HCT116 (cell line): Measurements from ENCODE around the gene PLD3. TPM values are rescaled to one million over a fixed set of nuclear protein-coding genes. Genes with fewer than 3 reads are reported as not detected.

Experiments
- ATAC-seq: fragments of 200-7000 bp; cut with Tn5 transposase; 2 replicates; pipeline ENCODE4 v1.9.1; 2020; ENCODE audit warnings: mild to moderate bottlenecking, moderate library complexity
- BruUV-seq: library from RNA; stranded (reverse); fragments of 400-500 nt; replicated peaks from 2 replicates; lab custom pipeline; 2021; lab: Mats Ljungman, UMichigan
- CTCF ChIA-PET: fragments of 300-600 bp; sonication (Branson Sonifier 250); formaldehyde crosslinking; loops from one replicate; lab custom pipeline; 2021; ENCODE audit warnings: antibody characterized with exemption; lab: Charles Lee
- POLR2A ChIA-PET: fragments of 300-600, 350-600 bp; sonication (Branson Sonifier 250); formaldehyde crosslinking; loops from one replicate; lab custom pipeline; 2021; ENCODE audit warnings: antibody characterized with exemption; lab: Charles Lee
- RAD21 ChIA-PET, 2 experiments: fragments of 300-600 bp; sonication (Branson Sonifier 250); formaldehyde crosslinking; loops; one replicate each; lab custom pipeline; 2023; ENCODE audit warnings: low total read pairs in 2 of 2; ENCODE audit not compliant: uncharacterized antibody in 2 of 2, unreplicated experiment in 2 of 2, low non-redundant PET in 1 of 2; lab: Charles Lee
- DNase-seq: peaks from one replicate; pipeline ENCODE4 v3.0.0-alpha.2; 2010; ENCODE audit warnings: low read depth, low spot score
- H2AFZ ChIP-seq: fragments of 200-600 bp; shearing (Covaris generic), sonication (generic); 2 replicates; pipeline ENCODE4 v1.6.1; 2017; ENCODE audit warnings: low read depth, mixed run types, mixed read lengths, antibody characterized with exemption, low read length; ENCODE audit not compliant: poor library complexity, severe bottlenecking
- H3K27ac ChIP-seq: 2 replicates; pipeline ENCODE4 v1.5.1; 2012; ENCODE audit warnings: low read depth, low read length
- H3K27me3 ChIP-seq: fragments of 200-600 bp; sonication (generic); 2 replicates; pipeline ENCODE4 v1.6.1; 2016; ENCODE audit warnings: mixed run types, low read length, mixed read lengths; ENCODE audit not compliant: insufficient read depth
- H3K36me3 ChIP-seq, 2 experiments: fragments of 200-500 bp in 1 of 2; fragments of 200-600 bp in 1 of 2; sonication (Bioruptor generic) in 1 of 2; sonication (generic) in 1 of 2; 2 replicates each; pipeline versions ENCODE4 v1.5.1 to v1.6.1; 2014 to 2016; ENCODE audit warnings: low read length in 2 of 2, inconsistent platforms in 1 of 2, mixed read lengths in 1 of 2, mixed run types in 1 of 2; ENCODE audit not compliant: insufficient read depth in 2 of 2, control insufficient read depth in 1 of 2
- H3K4me1 ChIP-seq, 2 experiments: fragments of 200-600 bp in 1 of 2; sonication (generic) in 1 of 2; 2 replicates each; pipeline versions ENCODE4 v1.5.1 to v1.6.1; 2012 to 2017; ENCODE audit warnings: low read length in 2 of 2, inconsistent platforms in 1 of 2, mild to moderate bottlenecking in 1 of 2, mixed read lengths in 1 of 2, mixed run types in 1 of 2, moderate library complexity in 1 of 2; ENCODE audit not compliant: insufficient read depth in 2 of 2, control insufficient read depth in 1 of 2
- H3K4me2 ChIP-seq: fragments of 200-600 bp; sonication (generic); 2 replicates; pipeline ENCODE4 v1.6.1; 2017; ENCODE audit warnings: mixed run types, low read length, mixed read lengths
- H3K4me3 ChIP-seq, 2 experiments: fragments of 200-600 bp in 1 of 2; sonication (generic) in 1 of 2; replicated peaks in 1 of 2; 2 replicates each; pipeline ENCODE4 v1.5.1; 2011 to 2016; ENCODE audit warnings: low read length in 2 of 2, control low read depth in 1 of 2, low read depth in 1 of 2, mild to moderate bottlenecking in 1 of 2, mixed read lengths in 1 of 2, mixed run types in 1 of 2
- H3K79me2 ChIP-seq: fragments of 200-600 bp; sonication (generic); 2 replicates; pipeline ENCODE4 v1.6.1; 2017; ENCODE audit warnings: mild to moderate bottlenecking, mixed run types, low read length, moderate library complexity, mixed read lengths; ENCODE audit not compliant: insufficient read depth
- H3K9ac ChIP-seq: fragments of 200-600 bp; sonication (generic); 2 replicates; pipeline ENCODE4 v1.6.1; 2016; ENCODE audit warnings: low read length, mixed read lengths
- H3K9me2 ChIP-seq: fragments of 200-600 bp; sonication (generic), shearing (Covaris generic); 2 replicates; pipeline ENCODE4 v1.6.1; 2017; ENCODE audit warnings: mixed run types, mild to moderate bottlenecking, moderate library complexity; ENCODE audit not compliant: insufficient read depth
- H3K9me3 ChIP-seq, 2 experiments: fragments of 200-500 bp in 1 of 2; fragments of 200-600 bp in 1 of 2; sonication (Bioruptor generic) in 1 of 2; sonication (generic) in 1 of 2; 2 replicates each; pipeline ENCODE4 v1.6.1; 2014 to 2017; ENCODE audit warnings: low read length in 2 of 2, mixed read lengths in 2 of 2, inconsistent platforms in 1 of 2, low read depth in 1 of 2, mild to moderate bottlenecking in 1 of 2, mixed run types in 1 of 2, moderate library complexity in 1 of 2; ENCODE audit not compliant: control insufficient read depth in 1 of 2, insufficient read depth in 1 of 2
- H4K20me1 ChIP-seq: fragments of 200-600 bp; sonication (generic), shearing (Covaris generic); 2 replicates; pipeline ENCODE4 v1.6.1; 2017; ENCODE audit warnings: mixed run types, mild to moderate bottlenecking, moderate library complexity; ENCODE audit not compliant: insufficient read depth
- ATF3 ChIP-seq: IDR thresholded peaks from 2 replicates; pipeline ENCODE4 v1.6.1; 2012
- CBX3 ChIP-seq: IDR thresholded peaks from 2 replicates; pipeline ENCODE4 v1.6.1; 2012; ENCODE audit warnings: low read depth
- CTCF ChIP-seq, 3 experiments: fragments of 200-600 bp in 1 of 3; sonication (generic) in 1 of 3; IDR thresholded peaks in 2 of 3; conservative IDR thresholded peaks in 1 of 3; 2 replicates each; pipeline ENCODE4 v1.5.1; 2012 to 2017; ENCODE audit warnings: low read depth in 2 of 3, low read length in 2 of 3, antibody characterized with exemption in 1 of 3, borderline replicate concordance in 1 of 3, control low read depth in 1 of 3, mild to moderate bottlenecking in 1 of 3, mixed read lengths in 1 of 3, mixed run types in 1 of 3, moderate library complexity in 1 of 3; ENCODE audit not compliant: insufficient read depth in 1 of 3
- EGR1 ChIP-seq: IDR thresholded peaks from 2 replicates; pipeline ENCODE4 v1.6.1; 2012; ENCODE audit warnings: low read depth
- ELF1 ChIP-seq: IDR thresholded peaks from 2 replicates; pipeline ENCODE4 v1.6.1; 2012; ENCODE audit warnings: low read depth, borderline replicate concordance
- EZH2 ChIP-seq: fragments of 200-600 bp; sonication (generic); IDR thresholded peaks from 2 replicates; pipeline ENCODE4 v1.6.1; 2017; ENCODE audit warnings: antibody characterized with exemption, mixed run types
- EZH2phosphoT487 ChIP-seq: fragments of 200-600 bp; IDR thresholded peaks from 2 replicates; pipeline ENCODE4 v1.6.1; 2018; ENCODE audit warnings: antibody characterized with exemption, borderline replicate concordance
- MAX ChIP-seq: IDR thresholded peaks from 2 replicates; pipeline ENCODE4 v1.6.1; 2012
- POLR2A ChIP-seq: IDR thresholded peaks from 2 replicates; pipeline ENCODE4 v1.7.0; 2011; ENCODE audit warnings: borderline replicate concordance; ENCODE audit not compliant: insufficient read depth, insufficient read length; ENCODE audit errors: extremely low read depth
- RAD21 ChIP-seq: IDR thresholded peaks from 2 replicates; pipeline ENCODE4 v1.6.1; 2012; ENCODE audit warnings: low read depth, mild to moderate bottlenecking
- SIN3A ChIP-seq: IDR thresholded peaks from 2 replicates; pipeline ENCODE4 v1.6.1; 2012; ENCODE audit warnings: low read depth
- SP1 ChIP-seq: IDR thresholded peaks from 2 replicates; pipeline ENCODE4 v1.6.1; 2012; ENCODE audit warnings: low read depth
- TCF7L2 ChIP-seq: IDR thresholded peaks from 2 replicates; pipeline ENCODE4 v1.7.0; 2011; ENCODE audit warnings: borderline replicate concordance, inconsistent platforms; ENCODE audit not compliant: insufficient read depth, insufficient read length; ENCODE audit errors: extremely low read depth
- ZBTB33 ChIP-seq: IDR thresholded peaks from 2 replicates; pipeline ENCODE4 v1.6.1; 2011; ENCODE audit warnings: mild to moderate bottlenecking, low read length, moderate library complexity; ENCODE audit not compliant: insufficient replicate concordance; ENCODE audit errors: extremely low read depth
- ZNF274 ChIP-seq: fragments of 200-500 bp; sonication (Bioruptor generic); IDR thresholded peaks from 2 replicates; pipeline ENCODE4 v1.6.1; 2014; ENCODE audit warnings: mild to moderate bottlenecking, low read depth, low read length, inconsistent platforms
- intact Hi-C: fragments of 100-400 bp; cut with micrococcal nuclease; formaldehyde crosslinking; loops from 2 replicates; pipeline ENCODE4 v1.10.0; 2022
- total RNA-seq: library from RNA; stranded (reverse); gene quantifications from one replicate; pipeline ENCODE4 v1.2.1, GENCODE V29; 2021; ENCODE audit not compliant: unreplicated experiment

The PLD3 gene
- total RNA-seq, 1 experiment from 2014 or later, result 123 TPM

- TF ChIP-seq TCF7L2, result no peak
- no peak for TF ChIP-seq EGR1
- TF ChIP-seq, all 23 proteins: peak for 0
- DNase-seq (no peak), ATAC-seq (no peak)
- no peaks in the 10 kb centered on the region for H3K9me2 ChIP-seq
- peaks cover 23% of the 10 kb centered on the region for H3K79me2 ChIP-seq
- H3K27me3 ChIP-seq, result no peaks in the 10 kb centered on the region
- no peak overlapping the region for H3K4me3 ChIP-seq
- H3K9ac ChIP-seq, result no peak overlapping the region; the same call in 1 of the 2 replicates
- no peaks in the 10 kb centered on the region for H3K9me3 ChIP-seq
- POLR2A ChIA-PET, result interaction anchor here (0.6 to 2.4 kb wide), 3 partner anchors 8 to 194 kb away, joined by 3 to 14 read pairs (median 3); no protein-coding TSS in a partner anchor
- RAD21 ChIA-PET, result no interaction called here
- intact Hi-C loops, result no loop called here
- H3K27ac ChIP-seq, result peak overlapping the region; percentile 48
- no TSS peak for BruUV-seq
- no peaks in the 10 kb centered on the region for H4K20me1 ChIP-seq
- peaks cover 47 to 90% of the 10 kb centered on the region in 2 experiments for H3K4me1 ChIP-seq
- H2AFZ ChIP-seq, result no peak overlapping the region
- CTCF ChIA-PET, result interaction anchor here (0.8 kb wide), 1 partner anchor 114 kb away, joined by 3 read pairs; no protein-coding TSS in a partner anchor
- 0 out of 2 replicates have a peak overlapping the region, but pooled peaks have one; percentile 5 for H3K4me2 ChIP-seq
- H3K36me3 ChIP-seq, result peaks cover 5 to 13% of the 10 kb centered on the region in 2 experiments; a peak in 2 of 4 replicates
These were observed 70.6 kb downstream of the PLD3 start for GRCh38 chr19:40419066-40419612.

GRCh38 chr19:40419780-40420179 lies 71.3 kb downstream of the PLD3 start:
- no peaks in the 10 kb centered on the region for H4K20me1 ChIP-seq
- H3K9me2 ChIP-seq, result no peaks in the 10 kb centered on the region
- TF ChIP-seq ZNF274 (no peak), EGR1 (no peak), ELF1 (no peak), MAX (no peak), CTCF (IDR thresholded peaks at IDR 0.05 in 2 of 3, conservative IDR thresholded peaks at IDR 0.05 in 1 of 3; ENCODE audit: borderline replicate concordance in 1 of 3, insufficient read depth in 1 of 3, low read depth in 2 of 3, low read length in 2 of 3) (no peak), RAD21 (no peak), EZH2phosphoT487 (no peak), SIN3A (no peak), ATF3 (no peak), POLR2A (no peak), SP1 (no peak), ZBTB33 (no peak), EZH2 (no peak), CBX3 (no peak)
- CTCF ChIA-PET, result interaction anchor here (0.7 to 2.1 kb wide), 10 partner anchors 14 to 215 kb away, joined by 3 to 21 read pairs (median 7); partner anchors contain the start of gene BLVRB
- H3K4me3 ChIP-seq, result no peak overlapping the region
- intact Hi-C loops, result loop anchor here (5.0 kb wide), 1 partner anchor 183 kb away; the partner anchor contains the start of gene LTBP4
- no peaks in the 10 kb centered on the region for H3K27me3 ChIP-seq
- H3K4me1 ChIP-seq, result peaks cover 48 to 91% of the 10 kb centered on the region in 2 experiments
- DNase-seq (no peak), ATAC-seq (no peak)
- no peak overlapping the region for H2AFZ ChIP-seq
- peaks cover 30% of the 10 kb centered on the region for H3K79me2 ChIP-seq
- RAD21 ChIA-PET, result no interaction called here
- peak overlapping the region; percentile 48; the same call in 1 of the 2 replicates for H3K27ac ChIP-seq
- H3K4me2 ChIP-seq, result no peak overlapping the region
- POLR2A ChIA-PET, result interaction anchor here (0.6 to 2.4 kb wide), 3 partner anchors 9 to 193 kb away, joined by 3 to 14 read pairs (median 3); no protein-coding TSS in a partner anchor
- no TSS peak for BruUV-seq
- no peaks in the 10 kb centered on the region for H3K9me3 ChIP-seq
- H3K9ac ChIP-seq, result no peak overlapping the region
- H3K36me3 ChIP-seq, result peaks cover 5 to 13% of the 10 kb centered on the region in 2 experiments; a peak in 2 of 4 replicates
